Left lobe of liver (tissue), 2 donors: ENCODE measurements around the gene PLCB1. TPM values are rescaled to one million over a fixed set of nuclear protein-coding genes. Genes with fewer than 3 reads are reported as not detected.
"Not testable (repeated sequence)": the region's sequence is repeated elsewhere in the genome, so short reads cannot be mapped to it uniquely, and the experiment has no call there.

Source experiments
- ATAC-seq: fragments of 200-7000 bp; cut with Tn5 transposase; one replicate; pipeline ENCODE4 v1.9.1; 2020; ENCODE audit warnings: mild to moderate bottlenecking, moderate library complexity
- DNase-seq: peaks from one replicate; pipeline ENCODE4 v3.0.0-alpha.2; 2020; ENCODE audit warnings: low spot score
- total RNA-seq: library from RNA; stranded (reverse); gene quantifications from one replicate; pipeline ENCODE4 v1.2.1, GENCODE V29; 2021
- donor health status: DM: no; HTN: no; CAD: no; lungs with moderate emphysema.
- donor health status: DM: no; HTN: yes; CAD: no.

Gene PLCB1
- total RNA-seq, 1 donor from 2014 or later = 3.9 TPM

DNA sequence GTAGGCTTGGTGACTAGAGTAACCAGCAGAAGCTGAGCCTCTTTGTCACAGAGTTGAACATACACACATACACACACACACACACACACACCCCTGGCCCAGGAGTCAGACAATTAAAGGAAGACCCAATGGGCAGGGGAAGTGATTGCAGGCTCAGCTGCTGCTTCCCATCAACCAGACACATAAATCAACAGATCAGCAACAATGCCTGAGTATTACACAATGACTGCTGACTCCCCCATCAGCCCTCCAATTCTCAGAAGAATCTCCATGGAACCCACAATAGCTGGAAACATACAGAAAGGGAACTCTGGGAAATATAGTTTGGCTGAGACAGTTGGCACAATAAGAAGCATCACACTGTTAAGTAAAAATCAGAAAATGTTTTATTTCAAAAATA is 666.4 kb downstream of the PLCB1 start:
- ATAC-seq (no peak), DNase-seq (no peak)

DNA sequence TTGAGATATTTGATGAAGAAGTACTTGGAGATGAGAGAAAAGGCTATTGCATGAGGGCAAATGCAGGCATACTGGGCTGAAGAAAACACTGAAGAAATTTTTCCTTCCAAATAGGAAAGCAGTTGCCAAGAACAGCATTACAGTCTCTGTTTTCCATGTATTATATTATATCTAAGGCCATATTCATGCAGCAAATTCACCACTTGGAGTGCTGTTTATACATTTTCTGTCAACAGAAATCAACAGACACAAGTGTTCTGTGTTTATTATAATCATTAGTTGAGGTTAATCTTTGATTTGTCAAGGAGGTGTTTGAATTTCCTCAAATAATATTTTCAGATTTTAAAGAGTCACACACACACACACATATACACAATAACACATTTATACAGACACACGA is 668.0 kb downstream of the PLCB1 start:
- ATAC-seq (no peak), DNase-seq (no peak)

DNA sequence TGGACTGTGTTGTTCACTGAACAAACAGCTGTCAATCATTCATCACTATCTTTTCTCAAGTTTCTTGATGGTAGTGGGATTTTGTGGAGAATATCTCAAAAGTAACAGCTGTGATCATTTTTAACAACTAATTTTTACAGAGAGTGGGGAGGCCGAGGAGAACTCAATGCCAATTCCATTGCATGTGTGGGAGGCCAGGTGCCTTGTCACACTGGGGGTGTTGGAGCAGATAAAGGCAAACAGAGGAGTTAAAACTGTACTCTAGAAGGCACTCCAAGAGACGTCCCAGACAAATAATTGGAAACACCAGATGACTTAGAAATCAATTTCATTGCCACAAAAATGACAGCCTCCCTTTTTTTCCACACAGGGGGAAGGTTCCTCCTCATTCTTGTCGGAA is 669.6 kb downstream of the PLCB1 start:
- DNase-seq (no peak), ATAC-seq (no peak)

DNA sequence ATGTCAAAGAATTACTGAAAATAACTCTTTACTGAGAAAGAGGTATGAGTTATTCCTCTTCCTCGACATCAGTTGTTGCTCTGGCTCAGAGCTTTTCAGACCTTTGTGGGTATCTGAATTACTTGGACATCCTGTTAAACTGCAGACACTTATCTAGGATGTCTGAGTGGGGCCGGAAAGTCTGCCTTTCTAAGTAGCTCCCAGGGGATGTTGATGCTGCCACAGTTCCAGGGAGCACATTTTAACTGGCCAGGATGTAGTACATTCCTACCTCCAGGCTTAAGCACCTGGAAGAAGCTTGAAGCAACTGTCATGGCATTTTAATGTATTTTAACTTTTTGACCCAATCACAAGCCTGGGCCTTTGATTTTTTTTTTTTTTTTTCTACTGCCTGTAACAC is 671.0 kb downstream of the PLCB1 start:
- ATAC-seq = no peak
- DNase-seq = no peak

DNA sequence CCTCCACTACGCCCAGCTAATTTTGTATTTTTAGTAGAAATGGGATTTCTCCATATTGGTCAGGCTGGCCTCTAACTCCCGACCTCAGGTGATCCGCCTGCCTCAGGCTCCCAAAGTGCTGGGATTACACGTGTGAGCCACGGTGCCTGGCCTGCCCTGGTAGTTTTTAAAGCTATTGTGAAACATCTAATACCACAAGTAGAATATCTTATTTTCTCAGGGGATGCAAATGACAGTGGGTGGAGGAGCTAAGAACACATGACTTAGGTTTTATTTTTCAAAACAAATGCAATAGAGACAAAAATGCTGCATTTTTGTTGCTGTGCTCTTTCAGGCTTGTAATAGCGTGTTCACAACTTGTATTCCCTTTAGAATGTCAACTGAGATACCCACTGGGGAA is 671.9 kb downstream of the PLCB1 start:
- DNase-seq = no peak

DNA sequence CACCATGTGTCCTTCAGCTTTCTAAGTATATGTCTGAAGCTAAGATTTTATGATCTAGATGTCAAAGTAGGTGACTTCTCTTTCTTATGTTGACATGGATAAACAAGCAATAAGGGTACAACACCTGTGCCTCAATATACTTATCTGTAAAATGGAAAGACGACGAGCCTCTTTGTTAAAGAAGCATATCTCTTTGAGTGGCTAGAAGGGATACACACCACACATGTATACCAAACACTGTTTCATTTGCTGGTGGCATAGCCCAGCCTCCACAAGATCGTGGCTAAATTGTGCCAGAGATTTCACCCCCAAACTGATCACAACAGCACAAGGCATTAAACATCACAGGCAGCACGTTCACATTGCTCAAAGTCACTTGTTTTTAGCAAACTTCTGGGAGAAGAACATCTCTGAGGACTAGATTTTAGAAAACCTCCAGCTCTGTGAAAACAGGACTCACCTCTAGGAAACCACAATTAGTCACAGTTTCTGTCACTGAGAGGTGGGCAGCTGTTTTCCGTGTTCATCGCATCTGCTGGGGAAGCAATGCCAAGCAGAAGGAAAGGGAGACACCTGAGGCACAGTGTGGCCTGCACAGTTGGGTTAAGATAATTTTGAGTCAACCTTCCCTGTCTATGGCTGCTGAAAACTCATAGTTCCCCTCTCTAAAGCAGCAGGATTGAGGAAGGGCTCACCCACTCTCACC is 673.8 kb downstream of the PLCB1 start:
- no peak for ATAC-seq

More for the DNA sequence above, 671.9 kb downstream of the PLCB1 start:
- ATAC-seq = no peak

DNA sequence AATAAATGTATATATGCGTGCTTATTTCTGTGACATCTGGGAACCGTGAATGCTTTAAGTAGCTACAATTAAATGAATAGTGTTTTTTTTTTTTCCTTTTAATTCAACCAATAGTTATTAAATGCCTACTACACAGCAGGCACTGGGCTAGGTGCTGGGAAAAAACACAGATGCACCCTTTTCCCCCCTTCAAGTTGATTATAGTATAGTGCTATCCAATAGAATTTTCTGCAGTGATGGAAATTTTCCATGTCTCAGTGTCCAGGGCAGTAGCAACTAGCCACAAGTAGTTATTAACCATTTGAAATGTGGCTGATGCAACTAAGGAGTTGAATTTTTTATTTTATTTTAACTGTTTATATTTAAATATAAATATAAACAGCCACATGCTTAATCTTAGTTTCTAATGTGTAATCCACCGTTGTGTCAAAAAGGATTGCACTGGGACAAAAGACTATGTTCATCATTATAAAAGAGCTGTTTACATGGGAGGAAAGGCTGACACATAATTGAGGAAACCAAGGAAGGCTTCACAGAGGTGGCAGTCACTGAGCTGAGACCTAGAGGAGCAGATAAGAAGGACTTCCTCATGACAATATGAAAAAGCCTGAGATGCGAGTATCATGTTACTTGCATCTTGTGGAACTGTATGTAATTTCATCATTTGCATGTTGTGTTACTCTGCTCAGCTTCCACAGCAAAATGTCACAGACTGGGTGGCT is 675.6 kb downstream of the PLCB1 start:
- no peak for DNase-seq
- ATAC-seq = no peak

More for the DNA sequence above, 673.8 kb downstream of the PLCB1 start:
- no peak for DNase-seq

DNA sequence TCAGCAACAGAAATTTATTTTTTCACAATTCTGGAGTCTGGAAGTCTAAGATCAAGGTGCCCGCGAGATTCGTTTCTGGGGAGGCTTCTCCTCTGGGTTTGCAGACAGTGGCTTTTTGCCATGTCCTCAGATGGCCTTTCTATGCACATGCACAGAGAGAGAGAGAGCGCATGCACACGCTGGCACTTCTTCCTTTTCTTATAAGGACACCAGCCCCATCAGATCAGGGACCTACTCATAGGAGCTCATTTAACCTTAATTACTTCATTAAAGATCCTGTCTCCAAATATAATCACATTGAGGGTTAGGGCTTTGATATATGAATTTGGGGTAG is 676.1 kb downstream of the PLCB1 start:
- DNase-seq (no peak), ATAC-seq (no peak)

DNA sequence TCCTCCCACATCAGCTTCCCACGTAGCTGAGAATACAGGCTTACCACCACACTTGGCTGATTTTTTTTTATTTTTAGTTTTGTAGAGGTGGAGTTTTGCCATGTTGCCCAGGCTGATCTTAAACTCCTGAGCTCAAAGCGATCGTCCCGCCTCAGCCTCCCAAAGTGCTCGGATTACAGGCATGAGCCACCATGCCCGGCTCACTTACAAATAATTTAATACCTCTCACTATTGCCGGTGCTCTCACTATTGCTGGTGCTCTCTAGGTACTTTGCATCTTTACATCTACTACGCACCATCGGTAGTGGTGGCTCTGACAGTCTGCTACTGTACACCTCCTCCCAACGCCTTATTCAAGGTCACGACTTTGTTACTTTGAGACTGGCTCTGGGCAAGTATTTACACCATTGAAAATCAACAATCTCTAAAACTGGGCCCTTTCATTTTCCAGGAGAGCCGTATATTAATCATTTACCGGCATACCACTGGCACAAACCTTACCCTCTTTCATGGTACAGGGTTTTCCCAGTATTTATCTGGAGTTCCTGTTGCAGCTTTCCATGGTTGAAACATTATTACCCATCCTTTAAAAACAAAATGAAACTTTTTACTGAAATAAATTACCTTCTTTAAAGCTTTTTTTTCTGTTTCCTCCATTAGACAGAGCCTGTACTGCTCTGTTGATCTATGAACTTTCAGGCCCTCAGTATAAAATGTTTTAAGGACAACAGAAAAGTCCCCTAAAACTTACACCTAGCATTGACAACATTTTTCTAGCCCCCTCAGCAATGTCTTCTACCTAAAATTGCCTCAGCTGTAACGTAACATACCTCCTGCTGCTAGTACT is 677.3 kb downstream of the PLCB1 start:
- peak; percentile 84 for ATAC-seq
- no peak for DNase-seq

DNA sequence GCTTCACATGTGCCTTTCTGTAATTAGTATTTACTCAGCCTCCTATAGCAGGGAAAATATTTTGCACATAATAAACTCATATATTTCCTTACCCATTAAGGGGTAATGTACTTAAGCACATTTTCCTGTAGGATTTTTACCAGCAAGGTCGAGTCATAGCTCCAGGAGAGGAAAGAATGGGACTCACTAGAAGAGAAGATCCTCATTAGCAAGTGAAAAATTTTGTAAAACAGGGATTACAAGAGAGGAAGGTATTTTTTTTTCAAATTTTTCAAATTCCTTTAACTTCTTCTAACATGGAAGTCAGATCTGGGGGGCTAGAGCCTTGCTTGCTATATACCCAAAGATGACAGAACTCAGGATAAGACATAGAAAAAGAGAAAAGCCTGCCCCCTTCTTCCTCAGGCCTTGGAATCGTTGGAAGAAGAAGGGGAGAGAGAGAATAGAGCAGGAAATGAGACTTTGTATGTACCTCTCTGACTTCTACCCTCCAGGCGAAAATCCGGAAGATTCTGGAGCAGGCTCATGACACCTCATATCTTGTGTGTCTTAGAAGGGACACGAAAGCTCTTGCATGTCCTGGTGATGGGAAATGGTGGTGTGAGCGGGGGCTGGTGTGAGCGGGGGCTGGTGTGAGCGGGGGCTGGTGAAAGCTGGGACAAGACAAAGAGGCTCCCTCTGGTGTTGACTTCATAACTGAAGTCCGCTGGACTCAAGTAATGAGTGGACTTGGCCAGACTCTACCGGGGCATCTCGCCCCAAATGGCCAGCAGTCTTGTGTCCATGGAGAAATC is 679.9 kb downstream of the PLCB1 start:
- DNase-seq (no peak), ATAC-seq (no peak)

DNA sequence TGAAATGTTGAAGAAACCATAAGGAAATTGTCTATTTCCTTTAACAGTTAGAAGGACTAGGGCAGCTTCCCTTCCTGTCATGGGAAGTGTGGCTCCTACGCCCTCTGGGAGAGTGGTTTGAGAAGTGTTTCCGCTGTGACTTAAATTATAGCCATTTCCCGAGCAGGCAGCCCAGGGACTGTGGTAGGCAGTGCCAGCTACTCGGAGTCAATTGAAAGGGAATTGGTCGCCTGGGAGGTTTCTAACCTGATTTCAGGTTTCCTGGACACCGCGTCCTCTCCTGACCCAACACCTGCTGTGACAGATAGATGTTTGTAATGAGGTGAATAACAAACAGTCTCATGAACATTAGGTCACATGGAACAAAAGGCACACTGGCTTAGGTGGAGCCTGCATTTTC is 680.8 kb downstream of the PLCB1 start:
- DNase-seq = no peak
- ATAC-seq = peak; percentile 34

DNA sequence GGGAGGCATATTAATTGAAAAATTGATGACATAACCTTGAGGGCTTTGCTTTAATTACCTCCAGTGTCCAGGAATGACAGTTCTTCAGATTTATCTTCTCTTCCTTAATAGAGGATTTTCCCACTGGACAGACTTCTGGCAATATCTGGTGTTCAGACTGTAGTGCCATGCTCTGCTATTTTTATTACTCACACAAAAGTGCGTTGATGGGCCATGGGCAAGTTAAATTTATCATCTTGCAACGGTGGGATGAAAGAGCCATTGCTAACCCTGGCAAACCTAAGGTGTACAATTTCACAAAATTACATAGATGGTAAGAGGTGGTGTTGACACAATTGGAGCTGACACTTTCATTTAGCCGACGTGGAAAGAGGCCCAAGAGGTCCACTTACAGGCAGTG is 683.1 kb downstream of the PLCB1 start:
- ATAC-seq (no peak), DNase-seq (no peak)

DNA sequence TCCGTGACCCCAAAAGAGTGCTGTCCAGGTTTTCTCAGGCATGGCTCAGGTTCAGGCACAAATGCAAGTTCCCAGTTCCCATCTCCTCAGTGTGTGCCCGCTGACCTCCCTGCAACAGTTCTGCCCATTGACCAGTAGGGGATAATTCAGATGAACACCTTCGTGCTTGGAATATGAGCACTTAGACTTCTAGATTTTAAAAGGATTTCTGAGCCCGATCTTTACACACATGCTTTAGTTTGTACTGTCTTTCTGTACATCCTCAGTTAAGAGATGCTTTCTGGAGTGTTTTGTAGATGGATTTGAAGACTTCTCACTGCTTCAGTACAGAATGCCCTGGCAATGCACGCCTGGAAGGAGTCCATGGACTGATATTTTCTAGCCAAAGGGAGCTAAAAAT is 697.2 kb downstream of the PLCB1 start:
- no peak for DNase-seq
- no peak for ATAC-seq

DNA sequence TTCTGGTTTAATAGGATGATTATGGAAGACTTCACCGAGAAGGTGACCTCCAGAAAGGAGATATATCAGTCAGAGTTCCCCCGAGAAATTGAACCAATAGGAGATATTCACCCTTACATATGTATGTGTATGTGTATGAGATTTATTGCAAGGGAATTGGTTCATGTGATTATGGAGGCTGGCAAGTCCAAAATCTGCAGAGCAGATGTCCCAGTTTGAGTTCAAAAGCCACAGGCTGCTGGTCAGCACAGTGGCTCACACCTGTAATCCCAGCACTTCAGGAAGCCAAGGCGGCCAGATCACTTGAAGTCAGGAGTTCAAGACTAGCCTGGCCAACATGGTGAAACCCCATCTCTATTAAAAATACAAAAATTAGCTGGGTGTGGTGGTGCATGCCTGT is 702.2 kb downstream of the PLCB1 start:
- ATAC-seq = not testable (repeated sequence)

DNA sequence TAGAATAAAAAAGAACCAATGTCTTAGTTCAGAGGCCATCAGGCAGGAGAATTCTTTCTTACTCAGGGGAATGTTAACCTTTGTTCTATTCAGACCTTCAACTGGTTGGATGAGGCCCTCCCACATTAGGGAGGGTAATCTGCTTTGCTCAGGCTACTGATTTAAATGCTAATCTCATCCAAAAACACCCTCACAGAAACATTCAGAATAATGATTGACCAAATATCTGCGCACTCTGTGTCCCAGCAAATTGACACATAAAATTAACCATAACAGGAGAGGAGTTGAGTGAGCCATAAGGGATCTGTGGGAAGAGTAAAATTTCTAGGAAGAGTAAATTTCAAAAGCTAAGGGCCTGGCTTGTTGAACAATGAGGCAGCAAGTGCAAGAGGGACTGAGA is 702.8 kb downstream of the PLCB1 start:
- no peak for ATAC-seq
- DNase-seq = no peak

More for the DNA sequence above, 702.2 kb downstream of the PLCB1 start:
- DNase-seq = not testable (repeated sequence)

DNA sequence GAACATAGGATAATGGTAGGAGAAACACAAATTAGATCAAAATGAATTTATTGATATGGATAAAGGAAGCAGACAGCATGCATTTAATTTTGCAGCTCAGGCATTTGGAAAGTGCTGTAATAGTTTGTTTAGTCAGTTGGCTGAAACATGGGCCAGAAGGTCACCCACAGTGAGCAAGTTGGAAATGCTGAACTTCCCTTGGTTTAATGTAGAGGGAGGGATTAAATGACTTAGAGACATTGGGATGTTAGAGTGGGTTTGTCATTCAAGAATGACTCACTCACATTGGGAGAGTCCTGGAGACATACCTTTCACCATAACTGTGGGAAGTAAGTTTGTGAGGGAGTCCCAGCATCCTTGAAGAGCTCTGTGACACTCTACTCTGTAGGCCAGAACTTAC is 705.3 kb downstream of the PLCB1 start:
- DNase-seq = no peak
- ATAC-seq = no peak

DNA sequence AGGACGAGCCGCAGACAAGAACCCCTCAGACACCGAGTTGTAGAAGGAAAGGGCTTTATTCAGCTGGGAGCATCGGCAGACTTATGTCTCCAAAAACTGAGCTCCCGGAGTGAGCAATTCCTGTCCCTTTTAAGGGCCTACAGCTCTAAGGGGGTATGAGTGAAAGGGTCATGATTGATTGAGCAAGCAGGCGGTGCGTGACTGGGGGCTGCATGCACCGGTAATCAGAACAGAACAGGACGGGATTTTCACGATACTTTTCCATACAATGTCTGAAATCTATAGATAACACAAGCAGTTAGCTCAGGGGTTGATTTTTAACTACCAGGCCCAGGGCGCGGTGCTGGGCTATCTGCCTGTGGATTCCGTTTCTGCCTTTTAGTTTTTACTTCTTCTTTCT is 710.5 kb downstream of the PLCB1 start:
- no peak for ATAC-seq

DNA sequence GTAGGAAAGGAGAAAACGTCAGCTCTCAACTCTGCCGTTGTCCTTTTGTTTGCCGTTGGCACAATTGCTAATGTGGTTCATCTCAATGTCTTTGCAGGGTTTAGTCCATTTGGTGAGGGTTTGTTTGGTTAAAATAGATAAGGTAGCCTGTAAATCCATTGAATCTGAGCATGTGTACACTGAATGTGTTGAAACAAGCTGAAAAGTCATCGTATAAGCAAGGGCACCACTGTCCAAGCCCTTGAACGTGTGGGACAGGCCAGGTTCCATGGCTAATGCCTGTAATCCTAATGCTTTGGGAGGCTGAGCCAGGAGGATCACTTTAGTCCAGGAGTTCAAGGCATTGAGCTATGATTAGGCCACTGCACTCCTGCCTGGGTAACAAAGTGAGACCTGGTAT is 712.1 kb downstream of the PLCB1 start:
- DNase-seq = no peak

More for the DNA sequence above, 710.5 kb downstream of the PLCB1 start:
- no peak for DNase-seq

DNA sequence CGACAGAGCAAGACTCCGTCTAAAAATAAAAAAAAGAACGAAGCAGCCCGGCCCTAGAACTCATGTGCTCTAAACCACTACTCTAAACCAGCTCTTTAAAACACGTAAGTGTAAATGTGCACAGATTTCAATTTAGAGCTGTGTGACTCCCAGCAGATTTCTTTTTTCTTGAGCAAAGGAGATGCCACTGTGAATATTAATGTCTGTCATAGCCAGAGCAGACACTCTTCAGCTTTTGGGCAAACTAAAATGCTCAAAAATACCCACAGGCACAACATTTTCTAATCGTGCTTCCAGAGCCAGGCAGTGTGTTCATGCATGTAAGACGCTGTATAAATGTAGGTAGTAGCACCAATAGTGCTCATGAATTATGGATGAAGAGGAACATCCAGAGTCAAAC is 717.9 kb downstream of the PLCB1 start:
- no peak for ATAC-seq
- no peak for DNase-seq

More for the DNA sequence above, 712.1 kb downstream of the PLCB1 start:
- ATAC-seq = no peak

DNA sequence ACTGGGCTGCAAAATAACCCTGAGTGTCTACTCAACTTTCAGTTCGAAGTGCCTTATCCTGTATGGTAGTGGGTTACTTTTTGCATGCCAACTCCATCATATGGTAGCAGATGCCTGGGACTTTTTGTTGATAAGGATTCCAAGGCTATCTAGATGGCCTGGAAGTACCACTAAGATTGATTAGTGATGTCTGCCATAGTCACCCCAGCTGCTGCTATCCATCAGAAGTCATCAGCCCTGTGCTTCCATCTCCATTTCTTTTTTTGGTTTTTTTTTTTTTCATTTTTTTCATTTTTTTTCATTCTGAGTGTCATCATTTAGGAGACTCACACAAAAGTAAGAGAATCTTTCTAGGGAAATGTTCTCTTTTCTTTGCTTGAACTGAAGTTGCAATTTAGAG is 719.4 kb downstream of the PLCB1 start:
- ATAC-seq (no peak), DNase-seq (no peak)

DNA sequence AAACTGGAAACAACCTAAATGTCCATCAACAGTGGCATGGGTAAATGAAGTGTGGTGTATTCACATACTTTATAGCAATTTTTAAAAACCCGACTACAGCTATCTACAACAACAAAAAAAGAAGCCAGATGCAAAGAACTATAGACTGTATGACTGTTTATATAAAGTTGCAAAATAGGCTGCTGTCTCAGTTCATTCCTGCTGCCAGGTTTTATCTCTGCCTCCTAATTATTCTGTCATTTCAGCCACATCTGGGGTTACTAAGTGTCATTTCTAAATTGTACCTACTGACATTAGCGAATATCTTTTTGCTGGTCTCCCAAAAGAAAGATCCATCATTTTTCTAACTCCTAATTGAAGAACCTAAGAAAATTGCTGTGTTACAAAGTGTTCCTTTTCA is 719.9 kb downstream of the PLCB1 start:
- not testable (repeated sequence) for DNase-seq, ATAC-seq
